Dermis blood vessel endothelial cell (primary cell): ENCODE measurements around the gene PPP1R14C. TPM values are rescaled to one million over a fixed set of nuclear protein-coding genes. Genes with fewer than 3 reads are reported as not detected.

Experiments
- DNase-seq: peaks from one replicate; pipeline ENCODE4 v3.0.0; 2010
- total RNA-seq: library from RNA; depleted of rRNA; stranded (reverse); fragments of >200 nt; gene quantifications from 2 replicates; pipeline ENCODE4 v1.2.3, GENCODE V29; 2014

PPP1R14C gene
- total RNA-seq, 1 donor from 2014 or later = not detected

- DNase-seq = no peak
These were observed 54.3 kb downstream of the PPP1R14C start for GRCh38 chr6:150196942-150197745.

- DNase-seq = no peak
These were observed 55.7 kb downstream of the PPP1R14C start for GRCh38 chr6:150198532-150198931.

GRCh38 chr6:150199241-150199640 is 56.4 kb downstream of the PPP1R14C start:
- DNase-seq = no peak

GRCh38 chr6:150200428-150201100 is 57.7 kb downstream of the PPP1R14C start:
- no peak for DNase-seq

- no peak for DNase-seq
These were observed 58.4 kb downstream of the PPP1R14C start for GRCh38 chr6:150201285-150201684.

GRCh38 chr6:150201772-150202329 is 59.0 kb downstream of the PPP1R14C start:
- DNase-seq = no peak

- no peak for DNase-seq
These were observed 59.6 kb downstream of the PPP1R14C start for GRCh38 chr6:150202404-150202803.

GRCh38 chr6:150202934-150203333 is 60.1 kb downstream of the PPP1R14C start:
- no peak for DNase-seq

- no peak for DNase-seq
These were observed 60.5 kb downstream of the PPP1R14C start for GRCh38 chr6:150203378-150203777.

- no peak for DNase-seq
These were observed 61.2 kb downstream of the PPP1R14C start for GRCh38 chr6:150203871-150204545.

GRCh38 chr6:150204705-150205472 is 62.0 kb downstream of the PPP1R14C start:
- DNase-seq = no peak

- DNase-seq = no peak
These were observed 65.2 kb downstream of the PPP1R14C start for GRCh38 chr6:150207931-150208570.

GRCh38 chr6:150208611-150209352 is 65.9 kb downstream of the PPP1R14C start:
- DNase-seq = no peak

- no peak for DNase-seq
These were observed 66.6 kb downstream of the PPP1R14C start for GRCh38 chr6:150209415-150209814.

- no peak for DNase-seq
These were observed 69.1 kb downstream of the PPP1R14C start for GRCh38 chr6:150211700-150212511.

GRCh38 chr6:150212778-150213177 is 69.9 kb downstream of the PPP1R14C start:
- no peak for DNase-seq

GRCh38 chr6:150213301-150213700 is 70.5 kb downstream of the PPP1R14C start:
- no peak for DNase-seq

- no peak for DNase-seq
These were observed 71.5 kb downstream of the PPP1R14C start for GRCh38 chr6:150214310-150214709.

GRCh38 chr6:150220634-150221551 is 78.0 kb downstream of the PPP1R14C start:
- DNase-seq = no peak
